Stomach (tissue), 9 donors: ENCODE results near the gene HES3. TPM values are rescaled to one million over a fixed set of nuclear protein-coding genes. Genes with fewer than 3 reads are reported as not detected.

Source experiments
- DNase-seq, 2 donors: peaks; one replicate each; pipeline versions ENCODE4 v3.0.0 to v3.0.0-alpha.2; 2013 to 2019
- H3K27ac ChIP-seq, 5 donors: fragments of 200-600 bp in 4 of 5; sonication (generic) in 4 of 5; one replicate each; pipeline ENCODE4 v1.5.1; 2013 to 2019; ENCODE audit warnings: mild to moderate bottlenecking in 1 of 5, moderate library complexity in 1 of 5
- H3K27me3 ChIP-seq, 3 donors: fragments of 200-600 bp; sonication (generic); one replicate each; pipeline ENCODE4 v1.5.1; 2017 to 2019; ENCODE audit warnings: mixed run types in 1 of 3
- H3K36me3 ChIP-seq, 4 donors: fragments of 200-600 bp; sonication (generic); 1 replicate in 3 of 4; 2 replicates in 1 of 4; pipeline ENCODE4 v1.5.1; 2016 to 2019
- H3K4me1 ChIP-seq, 4 donors: fragments of 200-600 bp; sonication (generic); one replicate each; pipeline ENCODE4 v1.5.1; 2016 to 2019
- H3K4me3 ChIP-seq, 4 donors: fragments of 200-600 bp; sonication (generic) in 3 of 4; one replicate each; pipeline ENCODE4 v1.5.1; 2016 to 2019; ENCODE audit warnings: mild to moderate bottlenecking in 1 of 4
- H3K9me3 ChIP-seq, 4 donors: fragments of 200-600 bp; sonication (generic); one replicate each; pipeline ENCODE4 v1.5.1; 2016 to 2019
- EP300 ChIP-seq: sonication (generic); formaldehyde crosslinking; IDR thresholded peaks from one replicate; pipeline ENCODE4 v1.6.1; 2017; ENCODE audit warnings: antibody characterized with exemption
- POLR2A ChIP-seq, 4 donors: fragments of 450-650 bp; IDR thresholded peaks; one replicate each; pipeline ENCODE4 v1.6.1; 2016; ENCODE audit warnings: antibody characterized with exemption in 4 of 4, control low read depth in 2 of 4, mild to moderate bottlenecking in 1 of 4, moderate library complexity in 1 of 4
- POLR2AphosphoS5 ChIP-seq, 3 donors: sonication (generic); formaldehyde crosslinking; IDR thresholded peaks; one replicate each; pipeline ENCODE4 v1.6.1; 2016; ENCODE audit warnings: antibody characterized with exemption in 3 of 3
- WGBS, 5 donors: extraction: QIAGEN DNeasy Blood & Tissue Kit in 3 of 5; methylation state at CpG; one replicate each; pipeline versions ENCODE4 v1.1.5 to v1.1.7; 2013 to 2018; 5-methylcytosine and 5-hydroxymethylcytosine counted together
- intact Hi-C: fragments of 100-400 bp; cut with DNase I; formaldehyde crosslinking; loops from one replicate; pipeline ENCODE4 v1.15.1; 2023; ENCODE audit warnings: low total_unique reads
- polyA plus RNA-seq, 3 donors: library from polyadenylated mRNA; stranded (reverse); fragments of 200-250 nt; gene quantifications; one replicate each; pipeline ENCODE4 v1.2.3, GENCODE V29; 2013
- total RNA-seq, 5 donors: library from RNA; depleted of rRNA; stranded (reverse); fragments of >200 nt; gene quantifications; one replicate each; pipeline versions ENCODE4 v1.1.0 to v1.2.3, GENCODE V29; 2014 to 2016
- TF ChIP-seq, protein P1 (sequence below), 7 experiments: fragments of 450-650 bp in 4 of 7; fragments of 200-600 bp in 3 of 7; sonication (generic) in 3 of 7; IDR thresholded peaks; one replicate each; pipeline ENCODE4 v1.5.1; 2016 to 2019; ENCODE audit warnings: antibody characterized with exemption in 7 of 7, control low read depth in 2 of 7, mild to moderate bottlenecking in 1 of 7
- donor health status: healthy with polysubstance abuse.
- donor health status: Bipolar disorder and iron deficiency.
- donor health status: healthy.

HES3 gene
- total and polyA plus RNA-seq, 8 donors: not detected

DNA sequence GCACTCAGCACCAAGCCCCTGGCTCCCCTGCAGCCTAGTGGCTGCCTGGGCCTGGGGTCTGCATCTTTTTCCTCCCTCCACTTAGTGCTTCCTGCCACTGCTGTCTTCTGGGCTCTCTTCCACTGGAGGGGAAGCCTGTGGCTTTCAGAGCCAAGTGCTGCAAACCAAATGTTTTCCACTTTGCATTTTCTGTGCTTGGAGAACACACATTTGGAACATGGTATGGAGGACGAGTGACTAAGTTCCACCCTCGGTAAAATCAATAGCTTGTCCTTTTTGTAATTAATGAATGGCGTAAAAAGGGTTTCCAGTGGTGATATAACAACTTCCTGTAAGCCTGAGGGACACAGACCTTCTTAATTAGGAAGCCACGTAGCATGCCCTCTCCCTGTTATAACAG, 27.0 kb downstream of the HES3 start:
- intact Hi-C loops: no loop called here
- WGBS, 5 donors: 65 to 76% (median 68%) methylated on average over 4 of the region's 4 CpGs
- H3K27me3 ChIP-seq: no peaks in the 10 kb centered on the region
- TF ChIP-seq, protein P1, sequence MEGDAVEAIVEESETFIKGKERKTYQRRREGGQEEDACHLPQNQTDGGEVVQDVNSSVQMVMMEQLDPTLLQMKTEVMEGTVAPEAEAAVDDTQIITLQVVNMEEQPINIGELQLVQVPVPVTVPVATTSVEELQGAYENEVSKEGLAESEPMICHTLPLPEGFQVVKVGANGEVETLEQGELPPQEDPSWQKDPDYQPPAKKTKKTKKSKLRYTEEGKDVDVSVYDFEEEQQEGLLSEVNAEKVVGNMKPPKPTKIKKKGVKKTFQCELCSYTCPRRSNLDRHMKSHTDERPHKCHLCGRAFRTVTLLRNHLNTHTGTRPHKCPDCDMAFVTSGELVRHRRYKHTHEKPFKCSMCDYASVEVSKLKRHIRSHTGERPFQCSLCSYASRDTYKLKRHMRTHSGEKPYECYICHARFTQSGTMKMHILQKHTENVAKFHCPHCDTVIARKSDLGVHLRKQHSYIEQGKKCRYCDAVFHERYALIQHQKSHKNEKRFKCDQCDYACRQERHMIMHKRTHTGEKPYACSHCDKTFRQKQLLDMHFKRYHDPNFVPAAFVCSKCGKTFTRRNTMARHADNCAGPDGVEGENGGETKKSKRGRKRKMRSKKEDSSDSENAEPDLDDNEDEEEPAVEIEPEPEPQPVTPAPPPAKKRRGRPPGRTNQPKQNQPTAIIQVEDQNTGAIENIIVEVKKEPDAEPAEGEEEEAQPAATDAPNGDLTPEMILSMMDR (IDR thresholded peaks at IDR 0.05): no peak
- TF ChIP-seq POLR2A (IDR thresholded peaks at IDR 0.05): no peak
- no peak for TF ChIP-seq EP300
- TF ChIP-seq POLR2AphosphoS5 (IDR thresholded peaks at IDR 0.05): no peak
- H3K9me3 ChIP-seq: no peaks in the 10 kb centered on the region
- peaks cover 0 to 29% (median 15%) of the 10 kb centered on the region in 4 donors for H3K4me1 ChIP-seq
- DNase-seq: peak in 1 of 2 donors; percentile 71
- no peak overlapping the region for H3K27ac ChIP-seq
- H3K4me3 ChIP-seq: no peak overlapping the region
- no peaks in the 10 kb centered on the region for H3K36me3 ChIP-seq

DNA sequence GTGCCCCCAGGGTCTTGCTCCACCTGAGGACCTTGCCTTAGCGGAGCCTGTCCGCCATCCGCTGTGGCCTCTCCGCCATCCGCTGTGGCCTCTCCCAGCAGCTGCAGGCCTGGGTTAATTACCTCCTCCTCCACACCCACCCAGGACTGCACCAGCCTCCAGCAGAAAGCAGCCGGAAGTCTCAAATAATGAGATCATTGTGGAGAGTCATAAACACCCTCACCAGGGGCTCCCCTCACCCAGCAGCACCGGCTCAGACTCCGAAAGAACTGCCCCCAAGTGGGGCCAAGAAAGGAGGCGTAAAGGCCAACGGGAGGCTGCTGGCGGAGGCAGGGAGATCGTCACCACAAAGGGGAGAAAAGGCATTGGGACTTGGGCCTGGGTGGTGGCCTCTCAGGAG, 27.6 kb downstream of the HES3 start:
- intact Hi-C loops: no loop called here
- WGBS, 5 donors: 74 to 90% (median 77%) methylated on average over 11 to 12 of the region's 12 CpGs
- H3K4me1 ChIP-seq: peaks cover 0 to 35% (median 17%) of the 10 kb centered on the region in 4 donors
- no peaks in the 10 kb centered on the region for H3K27me3 ChIP-seq
- no peak overlapping the region for H3K4me3 ChIP-seq
- H3K9me3 ChIP-seq: no peaks in the 10 kb centered on the region
- peak in 1 of 2 donors; percentile 78 for DNase-seq
- no peak overlapping the region for H3K27ac ChIP-seq
- H3K36me3 ChIP-seq: no peaks in the 10 kb centered on the region
- TF ChIP-seq, protein P1 (IDR thresholded peaks at IDR 0.05): no peak
- TF ChIP-seq POLR2A (IDR thresholded peaks at IDR 0.05): no peak
- TF ChIP-seq POLR2AphosphoS5 (IDR thresholded peaks at IDR 0.05): no peak
- TF ChIP-seq EP300: no peak

DNA sequence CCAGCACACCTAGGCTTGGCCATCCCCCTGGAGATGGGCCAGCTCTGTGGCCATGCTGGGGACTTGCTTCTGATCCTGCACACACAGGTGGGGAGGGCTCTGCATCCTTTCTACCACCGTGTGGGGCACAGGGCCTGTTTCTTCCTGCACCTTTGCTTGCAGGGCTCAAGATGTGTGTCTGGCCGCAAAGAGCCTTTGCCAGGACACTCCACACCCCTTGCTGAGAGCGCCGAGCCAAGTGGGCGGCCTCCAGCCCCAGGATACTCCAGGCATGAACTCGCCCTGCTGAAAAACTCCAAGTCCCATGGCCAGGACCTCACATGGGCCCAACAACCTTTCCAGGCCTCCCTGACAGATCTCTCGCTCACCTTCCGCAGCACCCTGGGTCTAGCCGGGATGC, 28.5 kb downstream of the HES3 start:
- Histone ChIP-seq H3K4me3 (no peak overlapping the region), H3K27me3 (no peaks in the 10 kb centered on the region), H3K4me1 (peaks cover 0 to 38% (median 20%) of the 10 kb centered on the region in 4 donors), H3K27ac (peak overlapping the region in 1 of 5 donors; percentile 64), H3K36me3 (no peaks in the 10 kb centered on the region), H3K9me3 (no peaks in the 10 kb centered on the region)
- intact Hi-C loops: no loop called here
- WGBS, 5 donors: 75 to 91% (median 84%) methylated on average over 7 to 9 of the region's 9 CpGs
- TF ChIP-seq POLR2AphosphoS5 (IDR thresholded peaks at IDR 0.05) (no peak), EP300 (no peak), POLR2A (IDR thresholded peaks at IDR 0.05) (no peak)
- TF ChIP-seq, protein P1 (IDR thresholded peaks at IDR 0.05): no peak
- DNase-seq: no peak

DNA sequence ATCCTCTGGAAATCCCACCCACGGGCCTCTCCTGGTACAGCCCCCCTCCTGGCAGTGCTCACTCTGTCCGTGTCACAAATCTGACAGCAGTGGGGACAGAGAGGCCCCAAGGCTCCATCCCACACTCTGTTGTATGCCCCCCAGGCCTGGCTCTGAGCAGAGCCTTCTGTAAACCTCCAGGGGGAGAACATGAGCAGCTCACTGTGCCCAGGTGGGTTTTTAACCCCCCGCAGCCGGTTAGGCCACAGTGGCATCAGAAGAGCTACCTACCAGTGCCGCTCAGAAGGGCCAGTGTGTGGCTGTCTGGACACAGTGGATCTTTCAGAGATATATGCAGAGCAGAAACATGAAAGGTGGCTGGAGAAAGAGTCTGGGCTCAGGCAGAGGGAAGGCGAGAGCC, 28.9 kb downstream of the HES3 start:
- WGBS, 5 donors: 87 to 93% (median 90%) methylated on average over 6 of the region's 6 CpGs
- intact Hi-C loops: no loop called here
- TF ChIP-seq EP300 (no peak), POLR2AphosphoS5 (IDR thresholded peaks at IDR 0.05) (no peak)
- TF ChIP-seq, protein P1 (IDR thresholded peaks at IDR 0.05): no peak
- Histone ChIP-seq H3K4me3 (no peak overlapping the region), H3K27ac (peak overlapping the region in 1 of 5 donors; percentile 64), H3K9me3 (no peaks in the 10 kb centered on the region), H3K4me1 (peaks cover 0 to 38% (median 20%) of the 10 kb centered on the region in 4 donors), H3K36me3 (no peaks in the 10 kb centered on the region), H3K27me3 (no peaks in the 10 kb centered on the region)
- no peak for DNase-seq
